Measurements from ENCODE around the gene NPPC.

DNA sequence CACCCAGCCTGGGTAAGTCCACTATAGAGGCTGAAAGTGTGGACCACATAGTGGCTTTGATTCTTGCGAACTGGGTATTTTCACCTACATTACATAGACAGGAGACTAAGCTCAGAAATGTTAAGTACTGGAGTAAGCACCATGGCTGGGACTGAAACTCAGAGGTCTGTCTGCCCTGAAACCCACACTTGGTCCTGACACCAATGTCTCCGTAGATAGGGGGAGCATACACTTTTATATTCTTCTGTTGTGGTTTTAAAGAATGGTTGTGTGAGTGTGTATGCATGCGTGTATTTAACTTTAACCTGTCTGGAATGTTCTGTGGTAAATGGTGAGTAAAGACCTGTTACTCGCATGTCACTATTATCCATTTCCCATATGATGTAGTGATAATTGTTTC, 10.3 kb upstream of the NPPC start:
- no peak for TF ChIP-seq POLR2A (IDR thresholded peaks at IDR 0.05; ENCODE audit: low read length)
- no peak for TF ChIP-seq GATA1 (IDR thresholded peaks at IDR 0.05; ENCODE audit: low read depth, low read length)

Measured in erythroblast (primary cell).